Measurements from ENCODE around the gene TULP4. TPM values are rescaled to one million over a fixed set of nuclear protein-coding genes. Genes with fewer than 3 reads are reported as not detected.

The TULP4 gene
- total RNA-seq, 2 donors from 2014 or later = 16.5 to 30.4 TPM

DNA sequence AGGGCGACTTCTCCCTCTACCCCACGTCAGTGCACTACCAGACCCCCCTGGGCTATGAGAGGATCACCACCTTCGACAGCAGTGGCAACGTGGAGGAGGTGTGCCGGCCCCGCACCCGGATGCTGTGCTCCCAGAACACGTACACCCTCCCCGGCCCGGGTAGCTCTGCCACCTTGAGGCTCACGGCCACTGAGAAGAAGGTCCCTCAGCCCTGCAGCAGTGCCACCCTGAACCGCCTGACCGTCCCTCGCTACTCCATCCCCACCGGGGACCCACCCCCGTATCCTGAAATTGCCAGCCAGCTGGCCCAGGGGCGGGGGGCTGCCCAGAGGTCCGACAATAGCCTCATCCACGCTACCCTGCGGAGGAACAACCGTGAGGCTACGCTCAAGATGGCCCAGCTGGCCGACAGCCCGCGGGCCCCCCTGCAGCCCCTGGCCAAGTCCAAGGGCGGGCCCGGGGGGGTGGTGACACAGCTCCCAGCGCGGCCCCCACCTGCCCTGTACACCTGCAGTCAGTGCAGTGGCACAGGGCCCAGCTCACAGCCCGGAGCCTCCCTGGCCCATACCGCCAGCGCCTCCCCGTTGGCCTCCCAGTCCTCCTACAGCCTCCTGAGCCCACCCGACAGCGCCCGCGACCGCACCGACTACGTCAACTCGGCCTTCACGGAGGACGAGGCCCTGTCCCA, 190.1 kb downstream of the TULP4 start:
- no peaks in the 10 kb centered on the region for H3K27me3 Mint-ChIP-seq
- ATAC-seq (peak in 1 of 2 donors; percentile 11), DNase-seq (ENCODE audit: low spot score) (no peak)
- no peaks in the 10 kb centered on the region for H3K9me3 Mint-ChIP-seq
- no peak overlapping the region for H3K27ac Mint-ChIP-seq
- no peaks in the 10 kb centered on the region for H3K4me1 Mint-ChIP-seq (ENCODE audit: low read depth in 2 of 2)
- H3K36me3 Mint-ChIP-seq = peaks cover 11% of the 10 kb centered on the region
- no peak overlapping the region for H3K4me3 Mint-ChIP-seq

DNA sequence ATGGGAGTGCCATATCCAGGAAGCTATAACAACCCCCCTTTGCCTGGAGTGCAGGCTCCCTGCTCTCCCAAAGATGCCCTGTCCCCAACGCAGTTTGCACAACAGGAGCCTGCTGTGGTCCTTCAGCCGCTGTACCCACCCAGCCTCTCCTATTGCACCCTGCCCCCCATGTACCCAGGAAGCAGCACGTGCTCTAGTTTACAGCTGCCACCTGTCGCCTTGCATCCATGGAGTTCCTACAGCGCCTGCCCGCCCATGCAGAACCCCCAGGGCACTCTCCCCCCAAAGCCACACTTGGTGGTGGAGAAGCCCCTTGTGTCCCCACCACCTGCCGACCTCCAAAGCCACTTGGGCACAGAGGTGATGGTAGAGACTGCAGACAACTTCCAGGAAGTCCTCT, 191.0 kb downstream of the TULP4 start:
- H3K4me1 Mint-ChIP-seq (ENCODE audit: low read depth in 2 of 2) = no peaks in the 10 kb centered on the region
- no peak overlapping the region for H3K4me3 Mint-ChIP-seq
- peaks cover 11% of the 10 kb centered on the region for H3K36me3 Mint-ChIP-seq

DNA sequence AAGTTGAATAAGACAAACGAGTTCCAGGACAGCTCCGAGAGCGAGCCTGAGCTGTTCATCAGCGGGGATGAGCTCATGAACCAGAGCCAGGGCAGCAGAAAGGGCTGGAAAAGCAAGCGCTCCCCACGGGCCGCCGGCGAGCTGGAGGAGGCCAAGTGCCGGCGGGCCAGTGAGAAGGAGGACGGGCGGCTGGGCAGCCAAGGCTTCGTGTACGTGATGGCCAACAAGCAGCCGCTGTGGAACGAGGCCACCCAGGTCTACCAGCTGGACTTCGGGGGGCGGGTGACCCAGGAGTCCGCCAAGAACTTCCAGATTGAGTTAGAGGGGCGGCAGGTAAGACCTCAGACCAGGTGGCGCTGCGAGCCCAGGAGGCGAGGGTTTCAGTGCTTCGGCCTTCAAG, 191.6 kb downstream of the TULP4 start:
- no peak for DNase-seq (ENCODE audit: low spot score)
- no peaks in the 10 kb centered on the region for H3K27me3 Mint-ChIP-seq
- no peak for ATAC-seq
- H3K27ac Mint-ChIP-seq = no peak overlapping the region
- H3K4me3 Mint-ChIP-seq = no peak overlapping the region
- H3K9me3 Mint-ChIP-seq = no peaks in the 10 kb centered on the region
- peaks cover 6% of the 10 kb centered on the region for H3K36me3 Mint-ChIP-seq
- H3K4me1 Mint-ChIP-seq (ENCODE audit: low read depth in 2 of 2) = no peaks in the 10 kb centered on the region

More for the DNA sequence above, 191.0 kb downstream of the TULP4 start:
- ATAC-seq (no peak), DNase-seq (ENCODE audit: low spot score) (no peak)
- no peaks in the 10 kb centered on the region for H3K27me3 Mint-ChIP-seq
- H3K9me3 Mint-ChIP-seq = no peaks in the 10 kb centered on the region
- H3K27ac Mint-ChIP-seq = no peak overlapping the region

DNA sequence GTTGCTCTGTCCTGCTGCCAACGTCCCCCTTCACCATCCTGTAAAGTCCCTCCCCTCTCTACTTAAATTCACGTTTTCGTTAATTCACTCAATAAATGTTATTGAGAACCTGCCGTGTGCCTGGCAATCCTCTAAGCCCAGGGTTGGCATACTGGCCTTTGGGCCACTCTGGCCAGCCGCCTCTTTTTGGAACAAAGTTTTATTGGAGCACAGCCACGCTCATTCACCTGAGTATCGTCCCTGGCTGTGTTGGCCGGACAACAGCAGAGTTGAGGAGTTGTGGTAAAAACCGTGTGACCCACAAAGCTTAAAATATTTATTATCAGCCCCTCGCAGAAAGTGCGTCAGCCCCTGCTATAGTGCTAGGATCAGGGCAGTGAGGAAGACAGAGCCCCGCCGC, 192.9 kb downstream of the TULP4 start:
- no peak for DNase-seq (ENCODE audit: low spot score)
- H3K4me1 Mint-ChIP-seq (ENCODE audit: low read depth in 2 of 2) = no peaks in the 10 kb centered on the region

DNA sequence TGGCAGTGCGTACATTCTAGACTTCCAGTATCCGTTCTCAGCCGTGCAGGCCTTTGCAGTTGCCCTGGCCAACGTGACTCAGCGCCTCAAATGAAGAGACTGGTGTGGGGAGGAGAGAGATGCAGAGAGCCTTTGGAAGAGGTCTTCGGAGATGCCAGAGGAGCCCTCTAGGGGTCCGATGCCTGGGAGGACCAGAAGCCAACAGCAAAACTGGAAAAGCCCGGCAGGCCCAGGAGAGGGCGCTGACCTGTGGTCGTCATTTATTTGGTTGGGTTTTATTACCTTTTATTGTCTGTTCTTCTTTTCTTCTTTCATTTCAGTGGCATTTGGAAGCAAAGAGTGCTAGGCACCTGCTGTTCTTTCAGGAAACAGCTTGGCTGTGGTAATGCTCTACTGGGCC, 194.3 kb downstream of the TULP4 start:
- no peak for DNase-seq (ENCODE audit: low spot score)

More for the DNA sequence above, 192.9 kb downstream of the TULP4 start:
- no peaks in the 10 kb centered on the region for H3K9me3 Mint-ChIP-seq
- no peaks in the 10 kb centered on the region for H3K36me3 Mint-ChIP-seq
- no peak overlapping the region for H3K27ac Mint-ChIP-seq
- H3K4me3 Mint-ChIP-seq = no peak overlapping the region
- ATAC-seq = no peak
- H3K27me3 Mint-ChIP-seq = no peaks in the 10 kb centered on the region

DNA sequence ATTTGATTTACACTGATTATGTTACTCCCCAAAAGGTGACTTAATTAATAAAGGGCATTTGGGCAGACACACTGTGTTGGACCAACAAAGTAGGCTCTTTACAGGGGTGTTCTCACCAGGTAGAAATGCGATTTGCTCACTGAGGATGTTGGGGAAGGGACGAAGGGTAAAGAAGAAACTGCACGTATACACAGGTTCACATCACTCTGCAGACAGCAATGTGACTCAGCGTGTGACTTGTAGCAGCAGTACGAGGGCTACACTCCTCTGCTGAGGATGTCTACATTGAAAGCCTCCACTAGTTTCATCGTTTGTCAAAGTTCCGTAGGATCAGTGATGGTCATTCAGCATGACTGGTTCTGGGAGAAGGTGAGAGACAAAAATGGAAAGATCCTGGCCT, 194.9 kb downstream of the TULP4 start:
- no peak for DNase-seq (ENCODE audit: low spot score)
- H3K4me3 Mint-ChIP-seq = no peak overlapping the region
- H3K9me3 Mint-ChIP-seq = no peaks in the 10 kb centered on the region
- no peaks in the 10 kb centered on the region for H3K4me1 Mint-ChIP-seq (ENCODE audit: low read depth in 2 of 2)
- no peak for ATAC-seq
- H3K27me3 Mint-ChIP-seq = no peaks in the 10 kb centered on the region
- H3K27ac Mint-ChIP-seq = no peak overlapping the region
- H3K36me3 Mint-ChIP-seq = no peaks in the 10 kb centered on the region

More for the DNA sequence above, 194.3 kb downstream of the TULP4 start:
- H3K9me3 Mint-ChIP-seq = no peaks in the 10 kb centered on the region
- no peak for ATAC-seq
- no peak overlapping the region for H3K27ac Mint-ChIP-seq
- H3K4me3 Mint-ChIP-seq = no peak overlapping the region
- no peaks in the 10 kb centered on the region for H3K27me3 Mint-ChIP-seq
- H3K36me3 Mint-ChIP-seq = no peaks in the 10 kb centered on the region
- H3K4me1 Mint-ChIP-seq (ENCODE audit: low read depth in 2 of 2) = no peaks in the 10 kb centered on the region

DNA sequence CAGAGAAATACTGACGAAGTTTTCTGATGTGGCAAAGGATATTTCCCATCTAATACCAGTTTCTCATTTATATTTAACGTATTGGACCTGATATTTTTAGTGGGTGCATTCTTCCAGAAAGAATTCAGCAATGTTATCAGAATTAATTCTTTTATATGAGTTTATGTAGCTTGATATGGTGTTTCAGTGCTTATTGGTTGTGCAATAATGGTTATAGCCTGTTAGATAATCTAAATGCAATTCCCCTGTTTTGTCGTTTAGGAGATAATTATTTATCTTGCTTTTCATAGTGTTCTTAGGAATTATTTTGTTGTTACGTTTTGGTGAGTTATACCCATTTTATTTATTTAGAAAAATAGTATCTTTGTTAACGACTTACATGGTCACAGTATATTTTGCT, 196.2 kb downstream of the TULP4 start:
- DNase-seq (ENCODE audit: low spot score) = no peak
- no peaks in the 10 kb centered on the region for H3K36me3 Mint-ChIP-seq
- no peaks in the 10 kb centered on the region for H3K9me3 Mint-ChIP-seq
- no peak overlapping the region for H3K4me3 Mint-ChIP-seq
- H3K27me3 Mint-ChIP-seq = no peaks in the 10 kb centered on the region
- no peak for ATAC-seq
- no peaks in the 10 kb centered on the region for H3K4me1 Mint-ChIP-seq (ENCODE audit: low read depth in 2 of 2)
- H3K27ac Mint-ChIP-seq = no peak overlapping the region

DNA sequence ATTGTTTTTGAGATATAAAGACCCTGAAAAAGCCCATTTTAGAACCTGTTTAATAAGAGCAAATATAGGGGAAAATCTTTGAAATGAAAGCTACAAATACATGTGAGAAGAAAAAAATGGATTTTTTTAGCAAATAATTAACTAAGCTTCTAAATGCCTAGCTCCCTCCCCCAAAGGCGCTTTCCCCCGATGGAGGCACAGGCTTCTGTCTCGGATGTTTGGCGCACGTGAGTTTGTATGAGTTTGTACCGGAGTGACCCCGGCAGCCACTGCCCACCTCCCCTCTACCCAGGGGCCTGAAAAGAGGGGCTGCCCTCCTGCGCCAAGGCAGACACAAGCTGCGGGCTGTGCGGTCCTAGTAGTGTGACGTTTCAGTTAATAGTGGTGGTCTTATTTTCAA, 197.2 kb downstream of the TULP4 start:
- Mint-ChIP-seq H3K36me3 (no peaks in the 10 kb centered on the region), H3K9me3 (no peaks in the 10 kb centered on the region), H3K4me3 (no peak overlapping the region), H3K4me1 (ENCODE audit: low read depth in 2 of 2) (peaks cover 9% of the 10 kb centered on the region in 2 donors), H3K27me3 (no peaks in the 10 kb centered on the region), H3K27ac (no peak overlapping the region)
- DNase-seq (ENCODE audit: low spot score) (no peak), ATAC-seq (no peak)

DNA sequence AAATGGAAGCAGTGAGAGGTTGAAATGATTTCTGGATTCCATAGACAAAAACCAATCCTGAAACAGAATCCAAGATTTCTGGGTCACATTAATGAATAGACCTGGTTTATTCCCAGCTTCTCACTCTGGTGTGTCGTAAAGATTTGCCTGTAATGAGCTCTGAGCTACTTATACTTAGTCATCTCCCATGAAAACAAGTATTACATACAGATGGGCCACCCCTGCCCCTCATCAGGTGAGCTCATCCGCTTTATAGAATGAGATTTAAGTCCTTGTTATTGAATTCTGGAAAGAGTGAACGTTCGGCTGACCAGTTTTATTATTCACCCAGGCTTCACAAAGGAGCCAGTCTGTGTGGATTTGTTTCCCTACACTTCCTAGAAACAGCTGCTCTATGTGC, 200.5 kb downstream of the TULP4 start:
- no peaks in the 10 kb centered on the region for H3K9me3 Mint-ChIP-seq
- no peaks in the 10 kb centered on the region for H3K36me3 Mint-ChIP-seq
- no peak overlapping the region for H3K27ac Mint-ChIP-seq
- H3K4me1 Mint-ChIP-seq (ENCODE audit: low read depth in 2 of 2) = peaks cover 16 to 29% of the 10 kb centered on the region in 2 donors
- no peak for DNase-seq (ENCODE audit: low spot score)
- H3K4me3 Mint-ChIP-seq = no peak overlapping the region
- ATAC-seq = no peak
- H3K27me3 Mint-ChIP-seq = peaks cover 8 to 9% of the 10 kb centered on the region in 2 donors

DNA sequence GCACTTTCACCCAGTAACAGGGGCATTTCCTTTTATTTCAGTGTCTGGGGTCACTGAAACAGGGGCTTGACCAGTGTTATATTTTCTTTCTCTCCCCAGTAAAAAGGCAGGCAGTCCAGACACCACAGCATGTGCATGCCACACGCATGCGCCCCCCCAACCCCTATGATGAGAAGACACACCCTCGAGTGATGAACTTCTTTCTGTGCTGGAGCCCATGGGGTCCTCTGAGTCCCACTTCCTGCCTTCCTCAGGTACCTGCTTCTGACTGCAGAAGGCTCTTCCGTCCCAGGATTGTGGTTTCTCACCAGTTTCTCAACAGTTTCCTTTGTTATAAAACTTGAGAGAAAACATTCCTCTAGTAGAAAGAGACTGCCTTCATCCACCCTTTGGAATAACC, 201.9 kb downstream of the TULP4 start:
- DNase-seq (ENCODE audit: low spot score) (no peak), ATAC-seq (peak in 1 of 2 donors; percentile 55)
- Mint-ChIP-seq H3K27me3 (peaks cover 9 to 12% of the 10 kb centered on the region in 2 donors), H3K36me3 (no peaks in the 10 kb centered on the region), H3K9me3 (no peaks in the 10 kb centered on the region), H3K4me3 (peak overlapping the region; percentile 12), H3K27ac (no peak overlapping the region), H3K4me1 (ENCODE audit: low read depth in 2 of 2) (peaks cover 27 to 35% of the 10 kb centered on the region in 2 donors)

DNA sequence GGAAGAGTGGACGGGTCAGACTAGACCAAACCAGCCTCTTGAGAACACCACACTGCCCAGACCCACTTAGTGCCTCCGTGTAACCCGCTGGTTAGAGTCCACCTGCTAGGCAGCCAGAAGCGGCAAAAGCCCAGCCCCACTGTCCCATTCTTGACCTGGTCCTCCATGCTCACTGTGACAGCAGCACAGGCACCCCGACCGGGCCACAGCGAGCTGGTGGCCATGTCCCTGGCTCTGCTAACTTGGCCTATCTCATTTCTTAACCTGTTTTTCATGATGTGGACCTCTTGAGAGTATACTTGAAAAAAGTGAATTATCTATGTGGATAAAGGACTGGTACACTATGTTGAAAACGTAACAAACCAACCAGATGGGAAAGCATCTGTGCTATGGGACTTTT, 202.7 kb downstream of the TULP4 start:
- Mint-ChIP-seq H3K9me3 (no peaks in the 10 kb centered on the region), H3K36me3 (no peaks in the 10 kb centered on the region), H3K4me3 (no peak overlapping the region), H3K4me1 (ENCODE audit: low read depth in 2 of 2) (peaks cover 27 to 35% of the 10 kb centered on the region in 2 donors), H3K27me3 (peaks cover 13 to 15% of the 10 kb centered on the region in 2 donors), H3K27ac (no peak overlapping the region)
- no peak for DNase-seq (ENCODE audit: low spot score)
- ATAC-seq = no peak

DNA sequence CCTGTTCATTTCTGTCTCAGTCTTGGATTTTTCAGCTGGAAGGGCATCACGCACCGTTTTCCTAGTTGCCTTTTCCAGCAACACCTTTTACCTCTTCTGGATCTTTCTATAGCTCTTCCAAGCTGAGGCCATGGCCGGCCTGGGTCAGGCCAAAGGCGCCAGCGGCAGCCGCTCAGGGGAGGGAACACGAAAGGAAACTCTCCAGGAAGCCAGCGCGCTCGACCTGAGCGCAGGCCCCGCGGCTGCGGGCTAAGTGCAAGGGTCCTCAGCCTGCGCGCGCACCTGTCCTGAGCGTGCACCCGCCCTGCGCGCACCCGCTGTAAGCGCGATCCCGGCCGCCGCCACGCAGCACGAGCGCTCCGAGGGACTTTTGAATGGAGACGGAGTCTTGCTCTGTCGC, 203.8 kb downstream of the TULP4 start:
- peaks cover 16% of the 10 kb centered on the region in 2 donors for H3K27me3 Mint-ChIP-seq
- no peaks in the 10 kb centered on the region for H3K36me3 Mint-ChIP-seq
- no peak overlapping the region for H3K4me3 Mint-ChIP-seq
- H3K9me3 Mint-ChIP-seq = no peaks in the 10 kb centered on the region
- peaks cover 27 to 35% of the 10 kb centered on the region in 2 donors for H3K4me1 Mint-ChIP-seq (ENCODE audit: low read depth in 2 of 2)
- no peak overlapping the region for H3K27ac Mint-ChIP-seq
- ATAC-seq = no peak
- DNase-seq (ENCODE audit: low spot score) = no peak

DNA sequence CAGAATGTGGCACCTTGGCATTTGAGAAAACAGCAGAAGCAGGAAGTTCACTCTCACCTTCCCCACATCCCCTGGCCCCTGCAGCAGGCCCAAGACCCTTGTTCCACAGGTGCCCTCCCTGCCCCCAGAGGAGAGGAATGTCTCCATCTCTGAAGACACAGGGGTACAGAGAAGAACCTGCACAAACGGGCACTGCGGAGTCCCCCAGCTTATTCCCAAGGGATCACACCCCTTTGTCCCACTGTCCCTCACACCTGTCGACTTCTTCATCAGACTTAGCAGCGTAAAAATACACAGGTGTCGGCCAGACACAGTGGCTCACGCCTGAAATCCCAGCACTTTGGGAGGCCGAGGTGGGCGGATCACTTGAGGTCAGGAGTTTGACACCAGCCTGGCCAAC, 204.8 kb downstream of the TULP4 start:
- Mint-ChIP-seq H3K36me3 (no peaks in the 10 kb centered on the region), H3K4me3 (no peak overlapping the region), H3K9me3 (no peaks in the 10 kb centered on the region), H3K4me1 (ENCODE audit: low read depth in 2 of 2) (peaks cover 27 to 35% of the 10 kb centered on the region in 2 donors), H3K27ac (no peak overlapping the region), H3K27me3 (peaks cover 16% of the 10 kb centered on the region in 2 donors)
- ATAC-seq (no peak), DNase-seq (ENCODE audit: low spot score) (no peak)

DNA sequence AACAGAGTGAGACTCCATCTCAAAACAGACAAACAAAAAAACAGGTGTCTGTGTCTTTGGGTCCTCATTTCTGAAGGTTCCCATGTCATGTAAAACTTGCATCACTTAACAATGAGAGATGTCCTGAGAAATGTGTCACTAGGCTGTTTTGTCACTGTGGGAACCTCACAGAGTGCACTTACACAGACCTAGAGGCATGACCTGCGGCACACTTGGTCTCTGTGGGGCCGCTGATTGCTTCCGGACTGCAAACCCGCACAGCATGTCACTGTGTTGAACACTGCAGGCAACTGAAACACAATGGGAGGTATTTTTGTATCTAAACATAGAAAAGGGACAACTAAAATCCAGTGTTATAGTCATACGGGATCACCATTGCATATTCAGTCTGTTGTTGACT, 205.3 kb downstream of the TULP4 start:
- ATAC-seq (peak in 1 of 2 donors; percentile 63), DNase-seq (ENCODE audit: low spot score) (no peak)
- Mint-ChIP-seq H3K36me3 (no peaks in the 10 kb centered on the region), H3K4me1 (ENCODE audit: low read depth in 2 of 2) (peaks cover 27 to 35% of the 10 kb centered on the region in 2 donors), H3K4me3 (peak overlapping the region; percentile 88), H3K27ac (no peak overlapping the region), H3K27me3 (peaks cover 16% of the 10 kb centered on the region in 2 donors), H3K9me3 (no peaks in the 10 kb centered on the region)
